Measurements from ENCODE around the gene PTPRN2. TPM values are rescaled to one million over a fixed set of nuclear protein-coding genes. Genes with fewer than 3 reads are reported as not detected.

Gene PTPRN2
- total RNA-seq, 4 donors from 2014 or later = 14.9 to 34.3 (median 21.3) TPM

GRCh38 chr7:158541346-158542010 lies 46.1 kb downstream of the PTPRN2 start:
- no peaks in the 10 kb centered on the region for H3K36me3 ChIP-seq
- peak overlapping the region in 1 of 4 donors; percentile 12 for H3K4me3 ChIP-seq
- H3K27ac ChIP-seq = peak overlapping the region in 1 of 4 donors; percentile 31
- TF ChIP-seq CTCF (IDR thresholded peaks at IDR 0.05) (no peak), POLR2A (IDR thresholded peaks at IDR 0.05) (no peak)
- no peaks in the 10 kb centered on the region for H3K9me3 ChIP-seq
- H3K27me3 ChIP-seq = no peaks in the 10 kb centered on the region
- no peaks in the 10 kb centered on the region for H3K4me1 ChIP-seq
- DNase-seq = peak in 2 of 3 donors; percentile 57 to 61

GRCh38 chr7:158539711-158540146 lies 47.9 kb downstream of the PTPRN2 start:
- Histone ChIP-seq H3K9me3 (no peaks in the 10 kb centered on the region), H3K27ac (no peak overlapping the region), H3K36me3 (no peaks in the 10 kb centered on the region), H3K4me1 (no peaks in the 10 kb centered on the region), H3K4me3 (no peak overlapping the region), H3K27me3 (no peaks in the 10 kb centered on the region)
- TF ChIP-seq CTCF (IDR thresholded peaks at IDR 0.05) (no peak), POLR2A (IDR thresholded peaks at IDR 0.05) (no peak)
- no peak for DNase-seq

GRCh38 chr7:158538156-158538946 lies 49.3 kb downstream of the PTPRN2 start:
- H3K4me3 ChIP-seq = no peak overlapping the region
- no peak for TF ChIP-seq POLR2A (IDR thresholded peaks at IDR 0.05)
- no peak for TF ChIP-seq CTCF (IDR thresholded peaks at IDR 0.05)
- no peaks in the 10 kb centered on the region for H3K36me3 ChIP-seq

GRCh38 chr7:158537516-158537882 lies 50.1 kb downstream of the PTPRN2 start:
- Histone ChIP-seq H3K27me3 (no peaks in the 10 kb centered on the region), H3K4me1 (no peaks in the 10 kb centered on the region), H3K36me3 (no peaks in the 10 kb centered on the region), H3K27ac (no peak overlapping the region), H3K4me3 (no peak overlapping the region), H3K9me3 (no peaks in the 10 kb centered on the region)
- TF ChIP-seq CTCF (IDR thresholded peaks at IDR 0.05) (no peak), POLR2A (IDR thresholded peaks at IDR 0.05) (no peak)
- no peak for DNase-seq

More at GRCh38 chr7:158538156-158538946, 49.3 kb downstream of the PTPRN2 start:
- H3K4me1 ChIP-seq = no peaks in the 10 kb centered on the region
- no peak overlapping the region for H3K27ac ChIP-seq
- no peak for DNase-seq
- H3K27me3 ChIP-seq = no peaks in the 10 kb centered on the region
- no peaks in the 10 kb centered on the region for H3K9me3 ChIP-seq

- Histone ChIP-seq H3K36me3 (no peaks in the 10 kb centered on the region), H3K27ac (no peak overlapping the region), H3K4me3 (no peak overlapping the region), H3K9me3 (no peaks in the 10 kb centered on the region), H3K4me1 (no peaks in the 10 kb centered on the region), H3K27me3 (no peaks in the 10 kb centered on the region)
- no peak for TF ChIP-seq CTCF (IDR thresholded peaks at IDR 0.05)
- TF ChIP-seq POLR2A (IDR thresholded peaks at IDR 0.05) = no peak
- no peak for DNase-seq
Observed at GRCh38 chr7:158536871-158537515, 50.6 kb downstream of the PTPRN2 start.
